Measurements from ENCODE around the gene TMEM60.
"Not testable (repeated sequence)": the region's sequence is repeated elsewhere in the genome, so short reads cannot be mapped to it uniquely, and the experiment has no call there.

TMEM60 gene

GRCh38 chr7:77812290-77812685 lies 14.1 kb upstream of the TMEM60 start:
- in situ Hi-C loops (cut with MboI; ENCODE audit: low sequenced_read_pairs), result no loop called here

GRCh38 chr7:77811516-77812289 lies 13.5 kb upstream of the TMEM60 start:
- in situ Hi-C loops (cut with MboI; ENCODE audit: low sequenced_read_pairs), result no loop called here

GRCh38 chr7:77808517-77808916 lies 10.3 kb upstream of the TMEM60 start:
- in situ Hi-C loops (cut with MboI; ENCODE audit: low sequenced_read_pairs), result no loop called here

DNA sequence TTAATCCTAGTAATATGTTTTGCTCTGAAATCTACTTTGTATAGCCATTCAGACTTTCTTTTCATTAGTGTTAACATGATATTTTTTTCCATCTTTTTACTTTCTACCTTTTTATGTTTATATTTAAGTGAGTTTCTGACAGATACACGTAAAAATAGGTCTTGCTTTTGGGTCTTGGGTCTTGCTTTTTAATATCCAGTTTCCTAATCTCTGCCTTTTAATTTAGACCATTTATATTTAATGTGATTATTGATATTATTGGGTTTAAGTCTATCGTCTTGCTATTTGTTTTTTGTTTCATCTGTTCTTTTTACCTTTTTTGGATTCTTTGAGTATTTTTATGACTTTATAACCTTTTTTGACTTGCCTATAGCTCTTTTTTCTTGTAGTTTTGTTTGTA lies 8.2 kb upstream of the TMEM60 start:
- in situ Hi-C loops (cut with MboI; ENCODE audit: low sequenced_read_pairs), result no loop called here

DNA sequence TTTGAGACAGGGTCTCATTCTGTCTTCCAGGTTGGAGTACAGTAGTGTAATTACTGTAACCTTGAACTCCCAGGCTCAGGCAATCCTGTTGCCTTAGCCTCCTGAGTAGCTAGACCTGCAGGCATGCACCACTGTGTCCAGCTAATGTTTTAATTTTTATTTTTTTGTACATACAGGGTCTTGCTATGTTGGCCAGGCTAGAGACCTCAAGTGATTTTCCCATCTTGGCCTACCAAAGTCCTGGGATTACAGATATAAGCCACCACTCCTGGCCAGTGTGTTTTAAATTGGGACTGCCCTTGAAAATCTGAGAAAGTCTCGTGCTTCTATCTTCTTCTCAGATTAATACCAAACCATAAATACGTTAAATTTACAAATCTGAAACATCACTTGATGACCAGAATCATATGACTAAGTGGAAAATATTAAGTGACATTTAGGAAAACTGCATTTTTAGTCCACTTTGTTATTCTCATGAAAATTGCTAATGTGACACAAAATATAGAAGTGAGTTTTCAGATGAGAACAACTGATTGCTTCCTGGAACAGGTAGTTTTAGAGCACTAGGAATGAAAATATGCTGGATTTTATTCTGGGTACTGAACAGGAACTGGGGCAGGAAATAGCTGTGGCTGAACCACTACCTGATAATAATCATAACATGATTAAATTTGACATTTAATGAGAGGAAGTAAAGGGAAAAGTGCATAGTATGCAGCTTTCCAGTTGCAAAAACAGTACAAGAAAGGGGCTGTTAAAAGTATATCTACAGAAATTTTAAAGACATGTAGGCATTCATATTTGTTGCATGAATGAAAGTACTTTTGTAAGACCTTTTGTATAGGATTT lies 4.5 kb upstream of the TMEM60 start:
- in situ Hi-C loops (cut with MboI; ENCODE audit: low sequenced_read_pairs), result no loop called here

- in situ Hi-C loops (cut with MboI; ENCODE audit: low sequenced_read_pairs), result no loop called here
These were observed 2.5 kb upstream of the TMEM60 start for GRCh38 chr7:77800730-77801129.

- in situ Hi-C loops (cut with MboI; ENCODE audit: low sequenced_read_pairs), result no loop called here
These were observed 1.9 kb upstream of the TMEM60 start for GRCh38 chr7:77800158-77800557.

DNA sequence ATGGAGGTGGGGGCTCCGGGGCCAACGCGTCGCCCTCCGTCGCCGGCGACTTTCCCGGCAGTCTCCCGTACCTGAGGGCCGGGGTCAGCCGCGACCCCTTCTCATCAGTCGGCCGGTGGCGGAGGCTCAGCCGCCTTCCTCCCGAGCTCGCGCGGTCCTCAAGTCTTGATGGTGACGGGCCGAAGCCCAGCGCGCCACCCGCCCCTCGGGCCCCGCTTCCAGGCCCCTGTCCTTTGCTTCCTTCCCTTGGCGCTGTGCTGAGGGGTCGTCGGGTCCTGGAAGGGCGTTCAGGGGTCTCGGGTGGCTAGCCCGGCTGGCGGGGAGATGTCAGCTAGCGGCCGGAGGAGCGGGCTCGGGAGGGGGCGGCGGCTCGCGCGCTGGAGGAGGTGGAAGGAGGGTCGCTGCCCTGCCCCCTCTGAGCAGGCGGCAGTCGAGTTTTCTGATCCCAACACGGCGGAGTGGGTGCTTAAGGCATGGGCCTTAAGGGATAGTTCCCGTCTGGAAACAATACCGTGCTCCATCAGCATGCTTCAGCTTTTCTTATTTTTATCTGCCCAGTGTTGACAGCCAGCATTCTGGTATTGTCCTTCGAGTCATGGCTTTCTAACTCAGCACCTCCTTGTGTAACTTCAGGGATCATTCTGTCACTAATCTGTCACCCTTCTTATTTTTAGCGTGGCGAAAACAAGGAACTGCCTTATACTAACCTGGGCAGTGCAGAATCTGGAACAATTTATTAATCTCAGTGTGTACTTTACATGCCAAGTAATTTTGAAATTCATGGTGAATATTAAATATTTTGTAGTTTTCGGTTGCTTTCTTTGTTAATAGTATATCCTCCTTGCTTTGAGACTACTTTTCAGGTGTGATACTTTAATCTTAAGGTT lies 1.1 kb upstream of the TMEM60 start:
- in situ Hi-C loops (cut with MboI; ENCODE audit: low sequenced_read_pairs), result no loop called here

DNA sequence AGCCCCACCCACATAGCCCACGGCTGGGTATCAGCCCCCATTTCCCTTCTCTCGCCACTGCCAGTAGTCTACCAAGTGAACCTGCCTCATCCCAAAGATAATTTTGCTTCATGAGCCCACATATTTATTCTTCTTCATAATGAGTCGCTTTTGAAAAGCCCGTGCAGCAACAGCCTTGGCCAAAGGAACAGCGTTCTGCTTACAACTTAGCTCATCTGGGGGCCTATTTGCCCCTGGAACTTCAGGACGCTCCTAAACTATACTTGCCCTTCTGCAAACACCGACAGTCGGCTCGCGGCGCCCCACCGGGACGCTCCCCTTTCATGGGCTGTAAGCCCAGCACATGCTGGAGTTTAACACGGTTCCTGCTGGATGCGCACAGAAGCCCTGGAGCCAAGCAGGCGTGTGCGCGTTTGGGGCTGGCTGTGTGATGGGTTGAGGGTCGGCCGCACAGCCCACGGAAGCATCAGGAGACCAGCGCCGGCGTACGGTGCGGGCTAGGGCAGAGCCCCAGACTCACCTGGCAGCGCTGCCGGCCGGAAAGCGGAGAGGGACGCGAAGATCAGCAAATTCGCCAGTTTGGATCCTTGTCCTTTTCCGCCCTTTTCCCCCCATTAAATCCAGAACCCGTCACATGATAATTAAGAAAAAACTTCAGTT lies 370 bp downstream of the TMEM60 start:
- in situ Hi-C loops (cut with MboI; ENCODE audit: low sequenced_read_pairs), result no loop called here

DNA sequence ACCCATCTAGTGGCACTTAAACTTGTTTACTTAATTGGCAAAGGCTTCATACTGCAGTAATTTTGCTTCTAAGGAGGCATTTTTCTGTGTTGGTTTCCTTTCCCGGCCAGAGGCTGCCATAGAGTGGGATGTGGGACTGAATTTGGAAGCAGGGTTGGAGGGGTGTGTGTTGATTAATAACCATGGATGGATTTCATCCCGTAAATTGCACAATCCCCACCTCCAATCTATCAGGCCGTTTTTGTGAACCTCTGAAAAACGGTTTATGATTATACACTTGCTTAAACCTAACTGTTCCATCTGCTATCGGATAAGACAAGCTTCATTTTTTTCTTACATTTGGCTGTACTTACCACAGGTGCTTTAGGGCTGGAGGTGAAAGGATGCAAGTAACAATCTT lies 1.3 kb downstream of the TMEM60 start:
- in situ Hi-C loops (cut with MboI; ENCODE audit: low sequenced_read_pairs), result no loop called here

DNA sequence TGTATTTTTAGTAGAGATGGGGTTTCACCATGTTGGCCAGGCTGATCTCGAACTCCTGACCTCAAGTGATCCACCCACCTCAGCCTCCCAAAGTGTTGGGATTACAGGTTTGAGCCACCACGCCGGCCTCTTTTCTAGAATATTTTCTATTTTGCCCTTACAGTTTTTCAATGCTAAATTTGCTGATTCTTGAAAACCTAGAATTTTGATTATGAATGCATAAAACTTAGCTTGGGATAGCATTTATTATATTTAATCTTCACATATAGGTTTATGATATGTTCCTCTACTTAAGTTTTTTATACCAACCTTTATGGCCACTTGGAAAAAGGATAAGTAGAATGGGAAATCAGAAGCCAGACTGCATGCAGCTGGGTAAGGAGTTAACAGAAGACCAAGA lies 2.1 kb downstream of the TMEM60 start:
- in situ Hi-C loops (cut with MboI; ENCODE audit: low sequenced_read_pairs), result no loop called here

DNA sequence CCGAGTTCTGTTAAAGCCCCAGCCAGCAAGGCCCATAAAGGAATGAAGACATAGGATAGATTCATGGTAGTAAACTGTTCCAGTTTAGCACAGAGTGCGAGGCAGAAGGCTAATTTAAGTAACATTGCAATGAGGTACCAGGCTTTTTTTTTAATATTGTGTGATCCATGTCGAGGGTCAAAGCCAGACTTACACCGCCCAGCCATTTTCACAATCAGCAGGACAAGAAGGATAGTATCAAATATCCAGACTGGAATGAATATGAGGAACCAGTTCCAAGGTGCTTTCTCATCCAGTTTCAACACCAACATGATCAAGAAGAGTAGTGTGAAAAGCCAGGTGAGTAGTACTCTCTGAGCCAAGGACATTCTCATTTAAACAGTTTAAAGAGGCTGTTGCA lies 4.2 kb downstream of the TMEM60 start:
- in situ Hi-C loops (cut with MboI; ENCODE audit: low sequenced_read_pairs), result no loop called here

- in situ Hi-C loops (cut with MboI; ENCODE audit: low sequenced_read_pairs), result no loop called here
These were observed 6.3 kb downstream of the TMEM60 start for GRCh38 chr7:77791956-77792355.

DNA sequence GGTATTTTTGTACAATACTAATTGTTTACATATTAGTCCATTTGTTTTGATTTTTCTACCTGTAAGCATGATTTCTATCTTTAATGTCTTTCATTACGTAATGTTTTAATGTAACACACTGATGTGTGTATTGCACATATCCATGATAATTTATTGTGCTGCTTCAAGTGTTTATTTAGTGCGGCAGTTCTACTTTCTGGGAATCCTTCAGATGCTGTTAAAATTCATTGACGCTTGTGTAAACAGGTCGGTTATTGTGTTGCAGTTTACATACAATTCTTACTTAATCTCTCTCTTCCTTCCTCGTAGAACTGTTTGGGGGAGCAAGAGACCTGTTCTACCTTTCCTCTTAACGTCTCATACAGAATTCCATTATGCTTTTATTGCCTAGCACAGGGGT lies 6.9 kb downstream of the TMEM60 start:
- in situ Hi-C loops (cut with MboI; ENCODE audit: low sequenced_read_pairs), result no loop called here

GRCh38 chr7:77788327-77788902 lies 9.8 kb downstream of the TMEM60 start:
- in situ Hi-C loops (cut with MboI; ENCODE audit: low sequenced_read_pairs), result no loop called here

GRCh38 chr7:77786741-77787140 lies 11.5 kb downstream of the TMEM60 start:
- in situ Hi-C loops (cut with MboI; ENCODE audit: low sequenced_read_pairs), result no loop called here

- in situ Hi-C loops (cut with MboI; ENCODE audit: low sequenced_read_pairs), result no loop called here
These were observed 12.2 kb downstream of the TMEM60 start for GRCh38 chr7:77786018-77786417.

- in situ Hi-C loops (cut with MboI; ENCODE audit: low sequenced_read_pairs), result not testable (repeated sequence)
These were observed 13.8 kb downstream of the TMEM60 start for GRCh38 chr7:77784426-77784825.

DNA sequence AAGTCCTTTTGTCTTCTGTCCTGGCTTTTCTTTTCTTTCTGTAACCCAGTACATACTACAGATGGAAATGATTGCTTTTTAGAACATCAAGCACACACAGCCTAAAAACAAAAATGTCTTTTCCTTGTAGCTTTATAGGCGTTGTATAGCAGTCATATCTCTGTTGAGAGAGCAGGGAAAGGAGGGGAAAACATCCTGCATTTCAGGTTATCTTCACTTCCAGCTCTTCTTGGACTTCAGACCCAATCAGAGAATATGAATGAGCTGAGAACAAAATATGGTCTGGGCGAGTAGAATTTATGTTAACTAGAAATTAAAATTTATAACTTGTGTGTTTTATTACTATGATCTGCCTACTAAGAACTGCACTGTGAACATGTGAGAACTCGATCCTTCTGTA lies 14.7 kb downstream of the TMEM60 start:
- in situ Hi-C loops (cut with MboI; ENCODE audit: low sequenced_read_pairs), result no loop called here

DNA sequence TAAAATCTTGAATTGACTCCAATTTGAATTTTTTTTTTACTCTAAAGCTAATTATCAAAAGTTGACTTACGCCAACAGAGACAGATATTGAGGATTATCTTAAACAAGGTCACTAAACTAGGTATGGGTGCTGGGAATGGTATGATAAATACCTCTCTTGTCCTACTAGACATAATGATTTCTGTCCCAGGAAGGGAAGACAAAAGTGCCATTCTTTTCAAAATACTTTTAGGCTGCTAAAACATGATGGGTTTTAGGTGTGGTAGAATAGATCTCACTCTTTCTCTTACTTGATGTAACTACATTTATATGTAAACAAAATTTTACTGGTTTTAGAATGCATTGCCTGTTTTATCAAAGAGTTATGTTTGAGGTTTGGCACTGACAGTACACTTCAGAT lies 15.1 kb downstream of the TMEM60 start:
- in situ Hi-C loops (cut with MboI; ENCODE audit: low sequenced_read_pairs), result no loop called here
